H9 (cell line): ENCODE data around the gene IGF2R. TPM values are rescaled to one million over a fixed set of nuclear protein-coding genes. Genes with fewer than 3 reads are reported as not detected.

Experiments used
- DNase-seq: peaks from one replicate; pipeline ENCODE4 v3.0.0-alpha.2; 2017
- H2AFZ ChIP-seq: one replicate; pipeline ENCODE4 v1.6.1; 2013; ENCODE audit warnings: mild to moderate bottlenecking, low read length, control low read depth, moderate library complexity
- H2AK5ac ChIP-seq: 2 replicates; pipeline ENCODE4 v1.6.1; 2013; ENCODE audit warnings: low read length, control low read depth, mixed read lengths; ENCODE audit not compliant: insufficient read length
- H2BK120ac ChIP-seq: one replicate; pipeline ENCODE4 v1.6.1; 2013; ENCODE audit warnings: low read depth, mild to moderate bottlenecking, low read length, control low read depth, inconsistent platforms; ENCODE audit not compliant: poor library complexity, severe bottlenecking
- H2BK12ac ChIP-seq: 2 replicates; pipeline ENCODE4 v1.6.1; 2013; ENCODE audit warnings: low read length, control low read depth, mixed read lengths, low read depth; ENCODE audit not compliant: insufficient read length
- H2BK15ac ChIP-seq: 2 replicates; pipeline ENCODE4 v1.6.1; 2013; ENCODE audit warnings: low read depth, low read length, control low read depth
- H2BK20ac ChIP-seq: one replicate; pipeline ENCODE4 v1.6.1; 2013; ENCODE audit warnings: low read depth, mild to moderate bottlenecking, low read length, control low read depth, inconsistent platforms; ENCODE audit not compliant: poor library complexity, severe bottlenecking
- H2BK5ac ChIP-seq: 2 replicates; pipeline ENCODE4 v1.6.1; 2013; ENCODE audit warnings: low read length, control low read depth, mixed read lengths; ENCODE audit not compliant: insufficient read length
- H3K14ac ChIP-seq: 2 replicates; pipeline ENCODE4 v1.6.1; 2013; ENCODE audit warnings: low read length, control low read depth; ENCODE audit not compliant: insufficient read depth
- H3K18ac ChIP-seq: 2 replicates; pipeline ENCODE4 v1.6.1; 2013; ENCODE audit warnings: low read depth, mild to moderate bottlenecking, mixed read lengths, low read length, control low read depth; ENCODE audit not compliant: insufficient read length
- H3K23ac ChIP-seq: 2 replicates; pipeline ENCODE4 v1.6.1; 2013; ENCODE audit warnings: low read length, control low read depth, mixed read lengths, low read depth; ENCODE audit not compliant: insufficient read length
- H3K23me2 ChIP-seq: 2 replicates; pipeline ENCODE4 v1.6.1; 2013; ENCODE audit warnings: low read depth, mild to moderate bottlenecking, mixed read lengths, low read length, control low read depth; ENCODE audit not compliant: insufficient read length, poor library complexity, severe bottlenecking
- H3K27ac ChIP-seq: 2 replicates; pipeline ENCODE4 v1.5.1; 2013; ENCODE audit warnings: low read length, control low read depth, mixed read lengths, low read depth; ENCODE audit not compliant: insufficient read length
- H3K27me3 ChIP-seq: 2 replicates; pipeline ENCODE4 v1.6.1; 2013; ENCODE audit warnings: low read length, control low read depth, inconsistent platforms; ENCODE audit not compliant: insufficient read depth
- H3K4ac ChIP-seq: 2 replicates; pipeline ENCODE4 v1.6.1; 2013; ENCODE audit warnings: low read depth, mild to moderate bottlenecking, control low read depth, inconsistent platforms, low read length, moderate library complexity
- H3K4me1 ChIP-seq: 2 replicates; pipeline ENCODE4 v1.6.1; 2013; ENCODE audit warnings: low read length, control low read depth, inconsistent platforms; ENCODE audit not compliant: insufficient read depth
- H3K4me2 ChIP-seq: 2 replicates; pipeline ENCODE4 v1.6.1; 2013; ENCODE audit warnings: low read length, control low read depth, mixed read lengths; ENCODE audit not compliant: insufficient read length, insufficient read depth
- H3K56ac ChIP-seq: 2 replicates; pipeline ENCODE4 v1.6.1; 2013; ENCODE audit warnings: low read depth, mild to moderate bottlenecking, mixed read lengths, low read length, control low read depth; ENCODE audit not compliant: insufficient read length
- H3K79me1 ChIP-seq: 2 replicates; pipeline ENCODE4 v1.6.1; 2013; ENCODE audit warnings: low read depth, mild to moderate bottlenecking, moderate library complexity, low read length, control low read depth, inconsistent platforms; ENCODE audit not compliant: insufficient read depth, poor library complexity, severe bottlenecking
- H3K79me2 ChIP-seq: 2 replicates; pipeline ENCODE4 v1.6.1; 2013; ENCODE audit warnings: low read length, control low read depth, inconsistent platforms; ENCODE audit not compliant: insufficient read depth
- H3K9ac ChIP-seq: 2 replicates; pipeline ENCODE4 v1.6.1; 2013; ENCODE audit warnings: low read length, control low read depth, mixed read lengths; ENCODE audit not compliant: insufficient read length; ENCODE audit errors: extremely low read depth
- H3K9me3 ChIP-seq: one replicate; pipeline ENCODE4 v1.6.1; 2013; ENCODE audit warnings: low read depth, low read length, inconsistent platforms; ENCODE audit not compliant: control insufficient read depth
- H3T11ph ChIP-seq: one replicate; pipeline ENCODE4 v1.6.1; 2013; ENCODE audit warnings: mild to moderate bottlenecking, low read length, control low read depth, inconsistent platforms
- H4K20me1 ChIP-seq: one replicate; pipeline ENCODE4 v1.6.1; 2013; ENCODE audit not compliant: control insufficient read depth, insufficient read length, insufficient read depth
- H4K5ac ChIP-seq: 2 replicates; pipeline ENCODE4 v1.6.1; 2013; ENCODE audit warnings: low read depth, mild to moderate bottlenecking, mixed read lengths, low read length, control low read depth; ENCODE audit not compliant: insufficient read length
- H4K8ac ChIP-seq: replicated peaks from 2 replicates; pipeline ENCODE4 v1.6.1; 2013; ENCODE audit warnings: low read length, control low read depth, mixed read lengths, low read depth; ENCODE audit not compliant: insufficient read length
- H4K91ac ChIP-seq: 2 replicates; pipeline ENCODE4 v1.6.1; 2013; ENCODE audit warnings: low read depth, mild to moderate bottlenecking, moderate library complexity, mixed read lengths, low read length, control low read depth; ENCODE audit not compliant: insufficient read length
- H3K27ac Mint-ChIP-seq, 3 experiments: 2 replicates in 2 of 3; 3 replicates in 1 of 3; pipeline ENCODE4 v1.8.0; 2020 to 2021; ENCODE audit warnings: mixed read lengths in 3 of 3, mild to moderate bottlenecking in 1 of 3, moderate library complexity in 1 of 3
- H3K27me3 Mint-ChIP-seq: 2 replicates; pipeline ENCODE4 v1.8.0; 2021; ENCODE audit warnings: low read depth, mild to moderate bottlenecking, moderate library complexity, mixed read lengths
- H3K36me3 Mint-ChIP-seq, 3 experiments: 2 replicates in 2 of 3; 3 replicates in 1 of 3; pipeline ENCODE4 v1.8.0; 2020 to 2021; ENCODE audit warnings: low read depth in 3 of 3, mixed read lengths in 3 of 3; ENCODE audit not compliant: insufficient read depth in 1 of 3
- H3K4me1 Mint-ChIP-seq, 2 experiments: 2 replicates each; pipeline ENCODE4 v1.8.0; 2020; ENCODE audit warnings: mixed read lengths in 2 of 2
- H3K4me3 Mint-ChIP-seq, 2 experiments: 2 replicates in 1 of 2; 3 replicates in 1 of 2; pipeline ENCODE4 v1.8.0; 2020 to 2021; ENCODE audit warnings: mild to moderate bottlenecking in 2 of 2, mixed read lengths in 2 of 2, moderate library complexity in 1 of 2
- H3K9me3 Mint-ChIP-seq, 2 experiments: 2 replicates in 1 of 2; 3 replicates in 1 of 2; pipeline ENCODE4 v1.8.0; 2020; ENCODE audit warnings: mild to moderate bottlenecking in 2 of 2, mixed read lengths in 2 of 2, moderate library complexity in 1 of 2
- total RNA-seq: library from RNA; stranded (reverse); gene quantifications from 2 replicates; pipeline ENCODE4 v1.2.1, GENCODE V29; 2021
- TF ChIP-seq, protein P1 (sequence below): fragments of 200-600 bp; sonication (generic); conservative IDR thresholded peaks from 3 replicates; pipeline ENCODE4 v1.8.0; 2021; ENCODE audit warnings: antibody characterized with exemption, mild to moderate bottlenecking

Gene IGF2R
- total RNA-seq, 1 experiment from 2014 or later: 66.7 TPM

GRCh38 chr6:160110586-160111123, 141.8 kb downstream of the IGF2R start:
- TF ChIP-seq, protein P1, sequence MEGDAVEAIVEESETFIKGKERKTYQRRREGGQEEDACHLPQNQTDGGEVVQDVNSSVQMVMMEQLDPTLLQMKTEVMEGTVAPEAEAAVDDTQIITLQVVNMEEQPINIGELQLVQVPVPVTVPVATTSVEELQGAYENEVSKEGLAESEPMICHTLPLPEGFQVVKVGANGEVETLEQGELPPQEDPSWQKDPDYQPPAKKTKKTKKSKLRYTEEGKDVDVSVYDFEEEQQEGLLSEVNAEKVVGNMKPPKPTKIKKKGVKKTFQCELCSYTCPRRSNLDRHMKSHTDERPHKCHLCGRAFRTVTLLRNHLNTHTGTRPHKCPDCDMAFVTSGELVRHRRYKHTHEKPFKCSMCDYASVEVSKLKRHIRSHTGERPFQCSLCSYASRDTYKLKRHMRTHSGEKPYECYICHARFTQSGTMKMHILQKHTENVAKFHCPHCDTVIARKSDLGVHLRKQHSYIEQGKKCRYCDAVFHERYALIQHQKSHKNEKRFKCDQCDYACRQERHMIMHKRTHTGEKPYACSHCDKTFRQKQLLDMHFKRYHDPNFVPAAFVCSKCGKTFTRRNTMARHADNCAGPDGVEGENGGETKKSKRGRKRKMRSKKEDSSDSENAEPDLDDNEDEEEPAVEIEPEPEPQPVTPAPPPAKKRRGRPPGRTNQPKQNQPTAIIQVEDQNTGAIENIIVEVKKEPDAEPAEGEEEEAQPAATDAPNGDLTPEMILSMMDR: no peak
- no peak overlapping the region for H3K27ac Mint-ChIP-seq

More at GRCh38 chr6:160110586-160111123, 141.8 kb downstream of the IGF2R start:
- H3K79me2 ChIP-seq: no peaks in the 10 kb centered on the region
- H3K23ac ChIP-seq: no peak overlapping the region
- no peak overlapping the region for H3K4ac ChIP-seq
- no peaks in the 10 kb centered on the region for H3K23me2 ChIP-seq
- H3K56ac ChIP-seq: no peak overlapping the region
- no peak overlapping the region for H2AFZ ChIP-seq
- no peak overlapping the region for H3K4me2 ChIP-seq
- H3K14ac ChIP-seq: no peak overlapping the region
- H3K79me1 ChIP-seq: no peaks in the 10 kb centered on the region
- H2AK5ac ChIP-seq: no peak overlapping the region
- no peak for DNase-seq
- Mint-ChIP-seq H3K4me1 (peaks cover 12 to 13% of the 10 kb centered on the region in 2 experiments), H3K9me3 (peaks cover 0 to 2% of the 10 kb centered on the region in 2 experiments; a peak in 1 of 5 replicates), H3K4me3 (no peak overlapping the region), H3K27me3 (no peaks in the 10 kb centered on the region), H3K36me3 (peaks cover 11 to 17% (median 16%) of the 10 kb centered on the region in 3 experiments)
- no peak overlapping the region for H3T11ph ChIP-seq
- H3K27ac ChIP-seq: no peak overlapping the region
- H2BK15ac ChIP-seq: no peak overlapping the region
- no peaks in the 10 kb centered on the region for H3K27me3 ChIP-seq
- peaks cover 7% of the 10 kb centered on the region; the same call in 1 of the 2 replicates for H3K4me1 ChIP-seq
- H3K9me3 ChIP-seq: no peaks in the 10 kb centered on the region
- no peak overlapping the region for H4K5ac ChIP-seq
- no peak overlapping the region for H4K91ac ChIP-seq
- H2BK5ac ChIP-seq: no peak overlapping the region
- no peak overlapping the region for H2BK120ac ChIP-seq
- no peak overlapping the region for H4K8ac ChIP-seq
- no peaks in the 10 kb centered on the region for H4K20me1 ChIP-seq
- no peak overlapping the region for H2BK12ac ChIP-seq
- H3K9ac ChIP-seq: no peak overlapping the region
- no peak overlapping the region for H3K18ac ChIP-seq
- no peak overlapping the region for H2BK20ac ChIP-seq
